ENCODE results near the gene EPC1. TPM values are rescaled to one million over a fixed set of nuclear protein-coding genes. Genes with fewer than 3 reads are reported as not detected.

EPC1 gene
- polyA plus RNA-seq, 1 donor (not counting 4 experiments of a cell fraction or from before 2014, with no cell fraction given) = 34.8 TPM

DNA sequence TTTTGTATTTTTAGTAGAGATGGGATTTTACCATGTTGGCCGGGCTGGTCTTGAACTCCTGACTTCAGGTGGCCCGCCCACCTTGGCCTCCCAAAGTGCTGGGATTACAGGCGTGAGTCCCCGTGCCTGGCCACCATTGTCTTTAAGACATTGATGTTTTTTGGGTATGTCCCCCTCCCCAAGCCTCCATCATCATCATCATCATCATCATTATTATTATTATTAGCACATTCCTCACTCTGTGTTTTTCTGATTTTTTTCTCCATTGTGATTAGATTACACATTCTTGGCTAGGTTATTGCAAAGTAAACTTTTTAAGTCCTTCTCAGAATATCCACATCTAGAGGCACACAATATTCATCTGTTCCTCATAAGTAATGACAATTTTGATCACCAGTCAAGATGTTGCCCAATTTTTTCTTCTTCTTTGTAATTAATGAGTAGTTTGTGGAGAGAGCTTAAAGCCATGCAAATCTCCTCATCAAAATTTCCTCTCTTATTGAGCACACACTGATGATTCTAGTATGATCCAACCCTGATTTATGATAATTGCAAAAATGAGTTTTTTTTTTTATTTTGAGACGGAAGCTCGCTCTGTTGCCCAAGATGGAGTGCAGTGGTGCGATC lies 47.5 kb downstream of the EPC1 start:
- dilution Hi-C loops (cut with MboI; ENCODE audit: extremely low pct_ligation_motif_present, low sequenced_read_pairs) = no loop called here
- FAIRE-seq = no peak
- Histone ChIP-seq H3K4me2 (ENCODE audit: control insufficient read depth, extremely low read depth, insufficient read depth, low read depth, low read length) (no peak overlapping the region), H3K9me3 (ENCODE audit: control insufficient read depth, low read depth, low read length) (no peaks in the 10 kb centered on the region), H3K4me3 (ENCODE audit: control insufficient read depth in 2 of 3, extremely low read depth in 1 of 3, insufficient read depth in 2 of 3, low read depth in 1 of 3, low read length in 3 of 3) (no peak overlapping the region), H3K9me1 (ENCODE audit: control insufficient read depth, extremely low read depth, insufficient read depth, low read length) (no peaks in the 10 kb centered on the region), H3K9ac (ENCODE audit: control insufficient read depth, extremely low read depth, insufficient read depth, low read length) (no peak overlapping the region), H3K79me2 (ENCODE audit: control insufficient read depth, insufficient read depth, low read length) (peaks cover 54% of the 10 kb centered on the region), H4K20me1 (ENCODE audit: control insufficient read depth, extremely low read depth, insufficient read depth, low read length) (no peaks in the 10 kb centered on the region), H3K4me1 (ENCODE audit: control insufficient read depth, extremely low read depth, insufficient read depth, low read length) (peaks cover 6% of the 10 kb centered on the region), H3K27me3 (ENCODE audit: control insufficient read depth, extremely low read depth, insufficient read depth, low read length) (no peaks in the 10 kb centered on the region), H3K36me3 (ENCODE audit: control insufficient read depth in 2 of 2, extremely low read depth in 1 of 2, insufficient read depth in 2 of 2, low read length in 2 of 2) (no peaks in the 10 kb centered on the region), H2AFZ (ENCODE audit: control insufficient read depth, low read length) (no peak overlapping the region), H3K27ac (ENCODE audit: control insufficient read depth, insufficient read depth, low read length) (no peak overlapping the region)
- TF ChIP-seq EZH2 (IDR thresholded peaks at IDR 0.05; ENCODE audit: low read length) (no peak), CTCF (optimal IDR thresholded peaks at IDR 0.05 in 1 of 3, IDR thresholded peaks at IDR 0.05 in 1 of 3, conservative IDR thresholded peaks at IDR 0.05 in 1 of 3; ENCODE audit: extremely low read depth in 1 of 3, insufficient read depth in 2 of 3, low read length in 3 of 3) (no peak)
- no peak for DNase-seq (ENCODE audit: low read depth, low spot score)

GRCh38 chr10:32298075-32298812 lies 48.7 kb downstream of the EPC1 start:
- no peaks in the 10 kb centered on the region for H3K9me3 ChIP-seq (ENCODE audit: control insufficient read depth, low read depth, low read length)
- FAIRE-seq (peak; percentile 49), DNase-seq (ENCODE audit: low read depth, low spot score) (no peak)
- no peak for TF ChIP-seq EZH2 (IDR thresholded peaks at IDR 0.05; ENCODE audit: low read length)
- no peak for TF ChIP-seq CTCF (optimal IDR thresholded peaks at IDR 0.05 in 1 of 3, IDR thresholded peaks at IDR 0.05 in 1 of 3, conservative IDR thresholded peaks at IDR 0.05 in 1 of 3; ENCODE audit: extremely low read depth in 1 of 3, insufficient read depth in 2 of 3, low read length in 3 of 3)
- no peaks in the 10 kb centered on the region for H3K27me3 ChIP-seq (ENCODE audit: control insufficient read depth, extremely low read depth, insufficient read depth, low read length)
- H3K4me1 ChIP-seq (ENCODE audit: control insufficient read depth, extremely low read depth, insufficient read depth, low read length) = peaks cover 6% of the 10 kb centered on the region
- H3K9me1 ChIP-seq (ENCODE audit: control insufficient read depth, extremely low read depth, insufficient read depth, low read length) = no peaks in the 10 kb centered on the region
- no peaks in the 10 kb centered on the region for H3K36me3 ChIP-seq (ENCODE audit: control insufficient read depth in 2 of 2, extremely low read depth in 1 of 2, insufficient read depth in 2 of 2, low read length in 2 of 2)
- H3K27ac ChIP-seq (ENCODE audit: control insufficient read depth, insufficient read depth, low read length) = peak overlapping the region; percentile 1
- peak overlapping the region; percentile 23 for H3K4me2 ChIP-seq (ENCODE audit: control insufficient read depth, extremely low read depth, insufficient read depth, low read depth, low read length)
- H4K20me1 ChIP-seq (ENCODE audit: control insufficient read depth, extremely low read depth, insufficient read depth, low read length) = no peaks in the 10 kb centered on the region
- peaks cover 56% of the 10 kb centered on the region for H3K79me2 ChIP-seq (ENCODE audit: control insufficient read depth, insufficient read depth, low read length)
- dilution Hi-C loops (cut with MboI; ENCODE audit: extremely low pct_ligation_motif_present, low sequenced_read_pairs) = no loop called here
- H3K9ac ChIP-seq (ENCODE audit: control insufficient read depth, extremely low read depth, insufficient read depth, low read length) = no peak overlapping the region
- no peak overlapping the region for H2AFZ ChIP-seq (ENCODE audit: control insufficient read depth, low read length)
- no peak overlapping the region for H3K4me3 ChIP-seq (ENCODE audit: control insufficient read depth in 2 of 3, extremely low read depth in 1 of 3, insufficient read depth in 2 of 3, low read depth in 1 of 3, low read length in 3 of 3)
